ENCODE data around the gene KRTAP12-4. TPM values are rescaled to one million over a fixed set of nuclear protein-coding genes. Genes with fewer than 3 reads are reported as not detected.

The KRTAP12-4 gene
- total RNA-seq, 1 experiment from 2014 or later, result not detected

GRCh38 chr21:44671911-44672310 is 17.5 kb upstream of the KRTAP12-4 start:
- H4K20me1 ChIP-seq (ENCODE audit: insufficient read depth), result no peaks in the 10 kb centered on the region
- no peaks in the 10 kb centered on the region for H3K4me1 ChIP-seq (replicated peaks; ENCODE audit: insufficient read depth)
- no peak for DNase-seq
- intact Hi-C loops (cut with micrococcal nuclease; ENCODE audit: unreplicated experiment), result no loop called here
- no peaks in the 10 kb centered on the region for H3F3A ChIP-seq (ENCODE audit: insufficient read depth, low read depth)
- no peaks in the 10 kb centered on the region for H3K9me2 ChIP-seq (ENCODE audit: insufficient read depth)
- H3K4me3 ChIP-seq, result no peak overlapping the region
- ChIA-PET POLR2A (ENCODE audit: unreplicated experiment) (no interaction called here), CTCF (no interaction called here)
- TF ChIP-seq EZH2 (IDR thresholded peaks at IDR 0.05; ENCODE audit: low read depth), result no peak
- no TSS peak for BruUV-seq (replicated peaks)
- no peaks in the 10 kb centered on the region for H3K79me2 ChIP-seq (ENCODE audit: low read depth)
- no peaks in the 10 kb centered on the region for H3K9me3 ChIP-seq (ENCODE audit: insufficient read depth, low read depth)
- H3K4me2 ChIP-seq, result no peak overlapping the region
- H3K27me3 ChIP-seq (ENCODE audit: insufficient read depth, low read depth), result peaks cover 38% of the 10 kb centered on the region
- no peaks in the 10 kb centered on the region for H3K36me3 ChIP-seq (ENCODE audit: low read depth)
- no peak overlapping the region for H2AFZ ChIP-seq
- no peak overlapping the region for H3K27ac ChIP-seq

DNA sequence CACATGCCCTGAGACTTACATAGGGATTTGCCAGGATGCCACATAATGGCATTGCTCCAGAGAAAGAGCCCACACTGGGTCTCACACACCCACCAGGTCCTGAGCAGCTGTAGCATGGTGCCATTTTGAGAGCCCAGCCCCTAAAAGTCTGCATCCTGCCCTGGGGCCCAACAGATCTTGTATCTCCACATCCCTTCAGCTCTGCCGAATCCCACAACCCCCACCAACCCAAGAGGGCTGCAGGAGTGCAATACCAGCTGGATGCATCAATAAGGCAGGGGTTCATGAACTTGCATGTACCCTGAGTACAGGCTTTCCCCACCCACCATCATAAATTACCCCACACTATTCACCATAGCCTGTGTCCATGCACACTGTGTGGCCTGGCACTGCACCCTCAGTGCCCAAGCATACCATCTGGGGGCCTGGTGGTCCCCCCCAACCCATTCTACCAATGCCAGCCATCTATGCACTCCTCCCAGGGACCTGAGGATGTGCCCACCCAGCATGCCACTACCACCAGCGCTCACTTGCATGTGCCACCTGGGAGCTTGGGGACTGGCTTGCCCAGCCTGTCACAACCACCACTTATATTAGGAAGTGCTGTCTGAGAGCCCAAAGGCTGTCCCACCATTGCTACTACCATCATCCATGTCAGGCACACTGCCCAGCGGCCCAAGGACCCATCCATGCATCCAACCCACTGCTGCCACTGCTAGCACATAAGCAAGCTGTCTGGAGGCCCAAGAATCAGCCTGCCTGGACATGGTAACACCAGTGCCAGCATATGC is 16.4 kb upstream of the KRTAP12-4 start:
- Histone ChIP-seq H3K4me2 (no peak overlapping the region), H3K9me3 (ENCODE audit: insufficient read depth, low read depth) (no peaks in the 10 kb centered on the region), H3K79me2 (ENCODE audit: low read depth) (no peaks in the 10 kb centered on the region), H3F3A (ENCODE audit: insufficient read depth, low read depth) (no peaks in the 10 kb centered on the region), H3K27me3 (ENCODE audit: insufficient read depth, low read depth) (peaks cover 27% of the 10 kb centered on the region), H4K20me1 (ENCODE audit: insufficient read depth) (no peaks in the 10 kb centered on the region), H3K36me3 (ENCODE audit: low read depth) (no peaks in the 10 kb centered on the region), H3K9me2 (ENCODE audit: insufficient read depth) (no peaks in the 10 kb centered on the region), H2AFZ (no peak overlapping the region), H3K27ac (no peak overlapping the region), H3K4me1 (replicated peaks; ENCODE audit: insufficient read depth) (no peaks in the 10 kb centered on the region), H3K4me3 (no peak overlapping the region)
- intact Hi-C loops (cut with micrococcal nuclease; ENCODE audit: unreplicated experiment), result no loop called here
- POLR2A ChIA-PET (ENCODE audit: unreplicated experiment), result no interaction called here
- no TSS peak for BruUV-seq (replicated peaks)
- no peak for TF ChIP-seq EZH2 (IDR thresholded peaks at IDR 0.05; ENCODE audit: low read depth)
- no peak for TF ChIP-seq CTCF (conservative IDR thresholded peaks at IDR 0.05)
- DNase-seq, result no peak
- CTCF ChIA-PET, result no interaction called here

- intact Hi-C loops (cut with micrococcal nuclease; ENCODE audit: unreplicated experiment), result no loop called here
- TF ChIP-seq EZH2 (IDR thresholded peaks at IDR 0.05; ENCODE audit: low read depth), result no peak
- TF ChIP-seq CTCF (conservative IDR thresholded peaks at IDR 0.05), result no peak
- POLR2A ChIA-PET (ENCODE audit: unreplicated experiment), result no interaction called here
- H3K36me3 ChIP-seq (ENCODE audit: low read depth), result no peaks in the 10 kb centered on the region
- no peaks in the 10 kb centered on the region for H3K9me3 ChIP-seq (ENCODE audit: insufficient read depth, low read depth)
- H3K4me2 ChIP-seq, result no peak overlapping the region
- CTCF ChIA-PET, result no interaction called here
- DNase-seq, result no peak
- no TSS peak for BruUV-seq (replicated peaks)
- no peaks in the 10 kb centered on the region for H4K20me1 ChIP-seq (ENCODE audit: insufficient read depth)
- H3K27ac ChIP-seq, result no peak overlapping the region
- peaks cover 21% of the 10 kb centered on the region for H3K27me3 ChIP-seq (ENCODE audit: insufficient read depth, low read depth)
- H2AFZ ChIP-seq, result no peak overlapping the region
- no peaks in the 10 kb centered on the region for H3F3A ChIP-seq (ENCODE audit: insufficient read depth, low read depth)
- no peak overlapping the region for H3K4me3 ChIP-seq
- H3K9me2 ChIP-seq (ENCODE audit: insufficient read depth), result no peaks in the 10 kb centered on the region
- H3K79me2 ChIP-seq (ENCODE audit: low read depth), result no peaks in the 10 kb centered on the region
- no peaks in the 10 kb centered on the region for H3K4me1 ChIP-seq (replicated peaks; ENCODE audit: insufficient read depth)
Observed at GRCh38 chr21:44667612-44668011, 13.2 kb upstream of the KRTAP12-4 start.

Measured in PC-9 (cell line).